Measurements from ENCODE around the gene CSK. TPM values are rescaled to one million over a fixed set of nuclear protein-coding genes. Genes with fewer than 3 reads are reported as not detected.

CSK gene
- polyA plus RNA-seq, 1 donor = 62.4 TPM

Other genes starting within 250 kb of the CSK start
- gene ARID3B, start 240.9 kb upstream of the CSK start, polyA plus RNA-seq = 13.1 TPM
- gene CLK3, start 166.2 kb upstream of the CSK start, polyA plus RNA-seq = 67.3 TPM
- 31.1 TPM for gene EDC3, start 86.1 kb upstream of the CSK start, polyA plus RNA-seq
- 0.54 TPM for gene CYP1A1, start 56.6 kb upstream of the CSK start, polyA plus RNA-seq
- not detected for gene CYP1A2, start 33.2 kb upstream of the CSK start, polyA plus RNA-seq
- gene LMAN1L, start 30.8 kb downstream of the CSK start, polyA plus RNA-seq = not detected
- gene CPLX3, start 44.5 kb downstream of the CSK start, polyA plus RNA-seq = not detected
- gene ULK3, start 61.1 kb downstream of the CSK start, polyA plus RNA-seq = 83.8 TPM
- gene SCAMP2, start 91.3 kb downstream of the CSK start, polyA plus RNA-seq = 104 TPM
- 51.0 TPM for gene MPI, start 108.0 kb downstream of the CSK start, polyA plus RNA-seq
- 44.7 TPM for gene FAM219B, start 124.8 kb downstream of the CSK start, polyA plus RNA-seq
- 238 TPM for gene COX5A, start 156.0 kb downstream of the CSK start, polyA plus RNA-seq
- gene RPP25, start 174.7 kb downstream of the CSK start, polyA plus RNA-seq = 6.2 TPM
- 31.6 TPM for gene SCAMP5, start 213.5 kb downstream of the CSK start, polyA plus RNA-seq
- gene PPCDC, start 241.5 kb downstream of the CSK start, polyA plus RNA-seq = 10.5 TPM

Data from large intestine (tissue), 1 donor.